ENCODE data around the gene PIGL.
"Not testable (repeated sequence)": the region's sequence is repeated elsewhere in the genome, so short reads cannot be mapped to it uniquely, and the experiment has no call there.

- not testable (repeated sequence) for TF ChIP-seq CTCF (IDR thresholded peaks at IDR 0.05; ENCODE audit: extremely low read depth in 1 of 2, insufficient read depth in 1 of 2, low read depth in 1 of 2, low read length in 2 of 2); POLR2A (IDR thresholded peaks at IDR 0.05; ENCODE audit: low read depth, low read length)
These were observed 13.0 kb downstream of the PIGL start for GRCh38 chr17:16229912-16230561.

Data from endothelial cell of umbilical vein (primary cell).